Endothelial cell of umbilical vein (primary cell): ENCODE measurements around the gene SLCO2A1.

Experiments
- EZH2 ChIP-seq: IDR thresholded peaks from 2 replicates; pipeline ENCODE4 v1.6.1; 2012; ENCODE audit warnings: borderline replicate concordance, low read depth, mild to moderate bottlenecking, moderate library complexity, low read length, inconsistent platforms; ENCODE audit not compliant: severe bottlenecking
- POLR2A ChIP-seq: IDR thresholded peaks from 2 replicates; pipeline ENCODE4 v1.6.1; 2012; ENCODE audit warnings: low read depth, mild to moderate bottlenecking, control low read depth, low read length
- POLR2AphosphoS5 ChIP-seq: IDR thresholded peaks from 2 replicates; pipeline ENCODE4 v1.6.1; 2012; ENCODE audit warnings: low read depth, mild to moderate bottlenecking, control low read depth, low read length, moderate library complexity; ENCODE audit not compliant: insufficient read depth
- TF ChIP-seq, protein P1 (sequence below): IDR thresholded peaks from 2 replicates; pipeline ENCODE4 v1.6.1; 2011; ENCODE audit not compliant: insufficient read depth, insufficient read length

DNA sequence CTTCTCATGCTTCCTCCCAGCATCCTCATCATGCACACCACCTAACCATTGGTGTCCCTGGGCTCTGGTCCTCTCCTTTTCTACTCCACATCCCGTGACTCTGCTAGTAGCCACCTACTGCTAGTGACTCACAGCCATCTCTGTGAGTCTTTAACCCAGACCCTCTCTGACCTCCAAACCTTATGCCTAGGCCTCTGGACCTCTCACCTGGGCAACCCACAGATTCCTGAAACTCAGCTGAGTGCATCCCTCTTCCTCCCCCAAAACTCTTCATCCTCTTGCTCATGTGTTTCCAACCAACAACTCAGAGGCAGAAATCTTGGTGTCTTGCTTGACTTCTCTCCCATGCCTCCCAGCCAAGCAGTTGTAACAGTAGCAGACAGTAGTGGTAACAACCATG lies 20.0 kb upstream of the SLCO2A1 start:
- TF ChIP-seq POLR2AphosphoS5 (no peak), EZH2 (no peak), POLR2A (no peak)
- TF ChIP-seq, protein P1, sequence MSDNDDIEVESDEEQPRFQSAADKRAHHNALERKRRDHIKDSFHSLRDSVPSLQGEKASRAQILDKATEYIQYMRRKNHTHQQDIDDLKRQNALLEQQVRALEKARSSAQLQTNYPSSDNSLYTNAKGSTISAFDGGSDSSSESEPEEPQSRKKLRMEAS, result no peak
